Articular chondrocyte of knee joint (primary cell): ENCODE data around the gene SLC35A3. TPM values are rescaled to one million over a fixed set of nuclear protein-coding genes. Genes with fewer than 3 reads are reported as not detected.

Source experiments
- small RNA-seq: library from RNA; depleted of rRNA; stranded (forward); fragments of <200 nt; gene quantifications from one replicate; pipeline ENCODE3, GENCODE V24; 2012
- total RNA-seq: library from RNA; depleted of rRNA; stranded (reverse); fragments of >200 nt; gene quantifications from 2 replicates; pipeline ENCODE4 v1.2.3, GENCODE V29; 2012

The SLC35A3 gene
- 39.5 and 49.8 TPM in 2 replicates for total RNA-seq

DNA sequence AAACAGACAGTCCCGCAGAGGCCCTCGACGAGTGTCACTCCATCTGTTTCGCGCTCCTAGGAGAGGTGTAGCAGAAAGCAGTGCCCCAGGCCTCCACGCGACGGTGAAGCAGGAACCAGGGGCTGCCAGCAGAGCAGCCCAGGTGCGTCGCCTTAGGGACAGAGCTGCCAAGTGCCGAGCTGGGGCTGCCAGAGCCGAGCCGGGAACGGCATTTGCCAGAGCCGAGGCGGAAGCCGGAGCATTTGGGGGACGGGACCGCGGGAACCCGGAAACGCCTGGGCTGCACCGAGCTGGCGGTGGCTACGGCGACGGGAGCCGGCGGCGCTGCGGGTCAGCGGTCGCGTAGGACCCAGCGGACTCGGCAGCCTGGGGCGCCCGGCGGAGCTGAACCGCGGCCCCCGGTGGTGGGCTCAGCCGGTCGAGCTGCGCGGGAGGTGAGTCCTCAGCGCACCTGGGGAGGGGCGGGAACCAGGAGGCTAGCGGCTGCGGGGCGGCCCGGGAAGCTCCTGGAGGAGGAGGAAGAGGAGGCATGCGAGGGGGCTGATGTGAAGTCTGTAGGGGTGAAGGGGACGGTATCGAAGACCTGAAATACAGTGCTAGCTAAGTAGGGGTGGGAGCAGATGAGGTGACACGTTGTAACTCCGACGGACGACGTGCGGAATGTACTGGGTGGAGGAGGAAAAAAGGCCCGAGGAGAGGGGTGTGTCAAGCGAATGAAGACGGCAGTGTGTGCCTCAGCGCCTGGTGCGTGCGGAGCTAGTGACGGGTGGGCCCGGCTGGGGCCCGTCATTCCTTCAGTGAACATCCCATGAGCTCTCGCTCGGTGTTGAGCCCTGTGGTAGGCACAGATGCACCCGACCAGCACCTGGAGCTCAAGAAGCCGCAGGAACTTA is at the start of gene SLC35A3:
SLC35A3 (plus strand) TSS at position 268 of the 893 bp plus-strand sequence. CDS start 23,559 bp downstream, outside the sequence.

Small RNA genes within 50 kb of the gene (small RNA-seq; reads per million reads assigned to genes)
- gene RNU6-1318P (not detected), gene RNU6-750P (not detected)

Other genes starting within 250 kb of the SLC35A3 start
- 28.0 and 42.0 TPM in 2 replicates for gene FRRS1, start 203.4 kb upstream of the SLC35A3 start, total RNA-seq
- gene AGL, start 119.6 kb upstream of the SLC35A3 start, total RNA-seq, result 21.2 and 23.9 TPM in 2 replicates
- 2.9 and 3.7 TPM in 2 replicates for gene SASS6, start 162.9 kb downstream of the SLC35A3 start, total RNA-seq
- gene TRMT13, start 163.2 kb downstream of the SLC35A3 start, total RNA-seq, result 18.2 and 21.5 TPM in 2 replicates
- 0.39 and 0.76 TPM in 2 replicates for gene LRRC39, start 208.3 kb downstream of the SLC35A3 start, total RNA-seq